ENCODE results near the gene MYCBP2.

DNA sequence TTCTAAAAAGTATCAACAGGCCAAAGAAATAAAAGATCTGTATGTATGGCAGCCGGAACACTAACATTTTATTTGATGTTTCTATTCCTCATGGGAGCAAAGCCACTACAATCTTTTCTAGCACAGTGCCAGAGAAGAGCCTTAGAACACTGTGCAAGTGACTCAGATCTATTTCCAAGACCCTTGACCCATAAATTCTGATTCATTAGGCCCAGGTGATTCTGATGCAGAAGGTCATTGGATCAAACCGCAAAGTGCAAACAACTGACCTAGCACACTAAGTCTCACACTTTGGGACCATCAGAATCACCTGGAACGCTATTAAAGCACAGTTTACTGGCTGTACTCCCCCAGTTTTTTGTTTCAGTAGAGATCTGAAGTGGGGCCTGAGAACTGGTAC lies 87.6 kb downstream of the MYCBP2 start:
- TF ChIP-seq, protein P1, sequence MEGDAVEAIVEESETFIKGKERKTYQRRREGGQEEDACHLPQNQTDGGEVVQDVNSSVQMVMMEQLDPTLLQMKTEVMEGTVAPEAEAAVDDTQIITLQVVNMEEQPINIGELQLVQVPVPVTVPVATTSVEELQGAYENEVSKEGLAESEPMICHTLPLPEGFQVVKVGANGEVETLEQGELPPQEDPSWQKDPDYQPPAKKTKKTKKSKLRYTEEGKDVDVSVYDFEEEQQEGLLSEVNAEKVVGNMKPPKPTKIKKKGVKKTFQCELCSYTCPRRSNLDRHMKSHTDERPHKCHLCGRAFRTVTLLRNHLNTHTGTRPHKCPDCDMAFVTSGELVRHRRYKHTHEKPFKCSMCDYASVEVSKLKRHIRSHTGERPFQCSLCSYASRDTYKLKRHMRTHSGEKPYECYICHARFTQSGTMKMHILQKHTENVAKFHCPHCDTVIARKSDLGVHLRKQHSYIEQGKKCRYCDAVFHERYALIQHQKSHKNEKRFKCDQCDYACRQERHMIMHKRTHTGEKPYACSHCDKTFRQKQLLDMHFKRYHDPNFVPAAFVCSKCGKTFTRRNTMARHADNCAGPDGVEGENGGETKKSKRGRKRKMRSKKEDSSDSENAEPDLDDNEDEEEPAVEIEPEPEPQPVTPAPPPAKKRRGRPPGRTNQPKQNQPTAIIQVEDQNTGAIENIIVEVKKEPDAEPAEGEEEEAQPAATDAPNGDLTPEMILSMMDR (IDR thresholded peaks at IDR 0.05): no peak
- no peak for TF ChIP-seq POLR2A (IDR thresholded peaks at IDR 0.05)

All from tibial nerve (tissue), 3 donors.